ENCODE results near the gene PCGF2.

Gene PCGF2

DNA sequence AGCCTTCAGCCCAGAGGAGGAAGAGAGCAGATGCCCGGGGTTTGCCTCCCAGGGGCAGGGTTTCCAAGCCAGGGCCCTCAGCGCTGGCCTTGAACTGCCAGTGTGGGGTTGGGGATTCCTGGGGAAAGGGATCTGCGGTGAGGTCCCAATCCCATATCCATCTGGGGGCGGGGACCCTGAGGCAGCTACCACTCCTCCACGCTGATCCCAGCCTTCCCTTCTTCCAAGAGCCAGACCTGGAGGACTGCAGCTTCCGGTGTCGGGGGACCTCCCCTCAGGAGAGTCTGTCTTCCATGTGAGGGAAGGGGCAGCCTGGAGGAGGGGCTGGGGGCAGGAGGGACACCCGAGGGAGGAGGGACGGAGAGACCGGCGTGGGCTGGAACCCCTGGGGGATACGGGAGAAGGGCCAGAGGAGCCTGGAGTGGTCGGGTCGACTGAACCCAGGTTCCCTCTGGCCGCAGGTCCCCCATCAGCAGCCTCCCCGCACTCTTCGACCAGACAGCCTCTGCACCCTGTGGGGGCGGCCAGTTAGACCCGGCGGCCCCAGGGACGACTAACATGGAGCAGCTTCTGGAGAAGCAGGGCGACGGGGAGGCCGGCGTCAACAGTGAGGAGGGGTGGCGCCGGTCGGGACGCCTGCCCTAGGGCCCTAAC, 28.7 kb downstream of the PCGF2 start:
- TF ChIP-seq ARNTL (CRISPR knock-in tag; IDR thresholded peaks at IDR 0.05; ENCODE audit: borderline replicate concordance, low read depth), result no peak
- no peak for TF ChIP-seq ZNF565 (CRISPR knock-in tag; conservative IDR thresholded peaks at IDR 0.05; ENCODE audit: low read depth)
- no peak for TF ChIP-seq ZC3H10 (CRISPR knock-in tag; IDR thresholded peaks at IDR 0.05)
- no peak for TF ChIP-seq CSRNP3 (CRISPR knock-in tag; IDR thresholded peaks at IDR 0.05)
- TF ChIP-seq, protein P1, sequence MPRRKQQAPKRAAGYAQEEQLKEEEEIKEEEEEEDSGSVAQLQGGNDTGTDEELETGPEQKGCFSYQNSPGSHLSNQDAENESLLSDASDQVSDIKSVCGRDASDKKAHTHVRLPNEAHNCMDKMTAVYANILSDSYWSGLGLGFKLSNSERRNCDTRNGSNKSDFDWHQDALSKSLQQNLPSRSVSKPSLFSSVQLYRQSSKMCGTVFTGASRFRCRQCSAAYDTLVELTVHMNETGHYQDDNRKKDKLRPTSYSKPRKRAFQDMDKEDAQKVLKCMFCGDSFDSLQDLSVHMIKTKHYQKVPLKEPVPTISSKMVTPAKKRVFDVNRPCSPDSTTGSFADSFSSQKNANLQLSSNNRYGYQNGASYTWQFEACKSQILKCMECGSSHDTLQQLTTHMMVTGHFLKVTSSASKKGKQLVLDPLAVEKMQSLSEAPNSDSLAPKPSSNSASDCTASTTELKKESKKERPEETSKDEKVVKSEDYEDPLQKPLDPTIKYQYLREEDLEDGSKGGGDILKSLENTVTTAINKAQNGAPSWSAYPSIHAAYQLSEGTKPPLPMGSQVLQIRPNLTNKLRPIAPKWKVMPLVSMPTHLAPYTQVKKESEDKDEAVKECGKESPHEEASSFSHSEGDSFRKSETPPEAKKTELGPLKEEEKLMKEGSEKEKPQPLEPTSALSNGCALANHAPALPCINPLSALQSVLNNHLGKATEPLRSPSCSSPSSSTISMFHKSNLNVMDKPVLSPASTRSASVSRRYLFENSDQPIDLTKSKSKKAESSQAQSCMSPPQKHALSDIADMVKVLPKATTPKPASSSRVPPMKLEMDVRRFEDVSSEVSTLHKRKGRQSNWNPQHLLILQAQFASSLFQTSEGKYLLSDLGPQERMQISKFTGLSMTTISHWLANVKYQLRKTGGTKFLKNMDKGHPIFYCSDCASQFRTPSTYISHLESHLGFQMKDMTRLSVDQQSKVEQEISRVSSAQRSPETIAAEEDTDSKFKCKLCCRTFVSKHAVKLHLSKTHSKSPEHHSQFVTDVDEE (CRISPR knock-in tag; IDR thresholded peaks at IDR 0.05), result no peak
- no peak for TF ChIP-seq POU6F1 (CRISPR knock-in tag; IDR thresholded peaks at IDR 0.05; ENCODE audit: borderline replicate concordance, low read depth)
- TF ChIP-seq BACH2 (CRISPR knock-in tag; IDR thresholded peaks at IDR 0.05; ENCODE audit: borderline replicate concordance), result no peak
- TF ChIP-seq ISL1 (CRISPR knock-in tag; IDR thresholded peaks at IDR 0.05), result no peak
- no peak for TF ChIP-seq TCF4 (CRISPR knock-in tag; IDR thresholded peaks at IDR 0.05; ENCODE audit: borderline replicate concordance)
- no peak for TF ChIP-seq ZFP30 (CRISPR knock-in tag; IDR thresholded peaks at IDR 0.05)
- no peak for TF ChIP-seq ZFP3 (CRISPR knock-in tag; IDR thresholded peaks at IDR 0.05)
- TF ChIP-seq OSR1 (CRISPR knock-in tag; IDR thresholded peaks at IDR 0.05), result no peak
- TF ChIP-seq, protein P2, sequence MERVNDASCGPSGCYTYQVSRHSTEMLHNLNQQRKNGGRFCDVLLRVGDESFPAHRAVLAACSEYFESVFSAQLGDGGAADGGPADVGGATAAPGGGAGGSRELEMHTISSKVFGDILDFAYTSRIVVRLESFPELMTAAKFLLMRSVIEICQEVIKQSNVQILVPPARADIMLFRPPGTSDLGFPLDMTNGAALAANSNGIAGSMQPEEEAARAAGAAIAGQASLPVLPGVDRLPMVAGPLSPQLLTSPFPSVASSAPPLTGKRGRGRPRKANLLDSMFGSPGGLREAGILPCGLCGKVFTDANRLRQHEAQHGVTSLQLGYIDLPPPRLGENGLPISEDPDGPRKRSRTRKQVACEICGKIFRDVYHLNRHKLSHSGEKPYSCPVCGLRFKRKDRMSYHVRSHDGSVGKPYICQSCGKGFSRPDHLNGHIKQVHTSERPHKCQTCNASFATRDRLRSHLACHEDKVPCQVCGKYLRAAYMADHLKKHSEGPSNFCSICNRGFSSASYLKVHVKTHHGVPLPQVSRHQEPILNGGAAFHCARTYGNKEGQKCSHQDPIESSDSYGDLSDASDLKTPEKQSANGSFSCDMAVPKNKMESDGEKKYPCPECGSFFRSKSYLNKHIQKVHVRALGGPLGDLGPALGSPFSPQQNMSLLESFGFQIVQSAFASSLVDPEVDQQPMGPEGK (CRISPR knock-in tag; IDR thresholded peaks at IDR 0.05; ENCODE audit: borderline replicate concordance), result no peak
- TF ChIP-seq RARB (CRISPR knock-in tag; IDR thresholded peaks at IDR 0.05), result no peak
- no peak for ATAC-seq

GRCh38 chr17:38717139-38717745, 30.9 kb downstream of the PCGF2 start:
- TF ChIP-seq ZNF565 (CRISPR knock-in tag; conservative IDR thresholded peaks at IDR 0.05; ENCODE audit: low read depth), result no peak
- no peak for TF ChIP-seq ZC3H10 (CRISPR knock-in tag; IDR thresholded peaks at IDR 0.05)
- no peak for TF ChIP-seq GLIS3 (CRISPR knock-in tag; IDR thresholded peaks at IDR 0.05)
- no peak for TF ChIP-seq ARNTL (CRISPR knock-in tag; IDR thresholded peaks at IDR 0.05; ENCODE audit: borderline replicate concordance, low read depth)
- no peak for TF ChIP-seq ZFP3 (CRISPR knock-in tag; IDR thresholded peaks at IDR 0.05)
- TF ChIP-seq, protein P2 (CRISPR knock-in tag; IDR thresholded peaks at IDR 0.05; ENCODE audit: borderline replicate concordance), result no peak
- TF ChIP-seq ZNF8 (CRISPR knock-in tag; IDR thresholded peaks at IDR 0.05), result no peak
- TF ChIP-seq ISL1 (CRISPR knock-in tag; IDR thresholded peaks at IDR 0.05), result no peak
- TF ChIP-seq CSDC2 (CRISPR knock-in tag; IDR thresholded peaks at IDR 0.05), result no peak
- TF ChIP-seq, protein P1 (CRISPR knock-in tag; IDR thresholded peaks at IDR 0.05), result no peak
- TF ChIP-seq ZFP30 (CRISPR knock-in tag; IDR thresholded peaks at IDR 0.05), result no peak
- TF ChIP-seq TOX (CRISPR knock-in tag; IDR thresholded peaks at IDR 0.05; ENCODE audit: borderline replicate concordance), result no peak
- no peak for TF ChIP-seq BACH2 (CRISPR knock-in tag; IDR thresholded peaks at IDR 0.05; ENCODE audit: borderline replicate concordance)
- TF ChIP-seq CREB5 (CRISPR knock-in tag; IDR thresholded peaks at IDR 0.05; ENCODE audit: low read depth), result no peak
- TF ChIP-seq PPARA (CRISPR knock-in tag; IDR thresholded peaks at IDR 0.05; ENCODE audit: borderline replicate concordance), result no peak
- ATAC-seq, result no peak

All from SK-N-SH treated with all-trans-retinoic acid at 6 μM for 48 hours (cell line).